IMR-90 (cell line): Measurements from ENCODE around the gene LCE2C. TPM values are rescaled to one million over a fixed set of nuclear protein-coding genes. Genes with fewer than 3 reads are reported as not detected.

Experiments
- ATAC-seq: fragments of 200-7000 bp; cut with Tn5 transposase; 2 replicates; pipeline ENCODE4 v1.9.1; 2020; ENCODE audit warnings: low read depth, mild to moderate bottlenecking, moderate library complexity
- BruUV-seq: library from RNA; stranded (reverse); fragments of 400-500 nt; replicated peaks from 2 replicates; lab custom pipeline; 2021; lab: Mats Ljungman, UMichigan
- CTCF ChIA-PET: fragments of 300-600 bp; formaldehyde crosslinking; extraction: SDS; loops from one replicate; lab custom pipeline; 2021; ENCODE audit warnings: antibody characterized with exemption; lab: Yijun Ruan, JAX
- POLR2A ChIA-PET: fragments of 300-600 bp; sonication (Branson Sonifier 250); formaldehyde crosslinking; loops from one replicate; lab custom pipeline; 2022; ENCODE audit warnings: antibody characterized with exemption; ENCODE audit not compliant: unreplicated experiment; lab: Charles Lee
- DNase-seq: peaks from one replicate; pipeline ENCODE4 v3.0.0; 2013
- H2AFZ ChIP-seq: replicated peaks from 2 replicates; pipeline ENCODE3; 2013; ENCODE audit warnings: low read length, mild to moderate bottlenecking; ENCODE audit not compliant: poor library complexity
- H2AK5ac ChIP-seq: 2 replicates; pipeline ENCODE4 v1.6.1; 2013; ENCODE audit warnings: low read depth, low read length, inconsistent platforms
- H2AK9ac ChIP-seq: replicated peaks from 2 replicates; pipeline ENCODE3; 2013; ENCODE audit warnings: mild to moderate bottlenecking, low read depth, low read length, moderate library complexity; ENCODE audit not compliant: poor library complexity
- H2BK120ac ChIP-seq: 2 replicates; pipeline ENCODE4 v1.6.1; 2013; ENCODE audit warnings: low read depth, low read length, inconsistent platforms
- H2BK15ac ChIP-seq: 3 replicates; pipeline ENCODE4 v1.6.1; 2013; ENCODE audit warnings: low read depth, low read length, inconsistent platforms
- H2BK20ac ChIP-seq: 2 replicates; pipeline ENCODE4 v1.6.1; 2013; ENCODE audit warnings: low read depth, mild to moderate bottlenecking, inconsistent platforms, low read length, moderate library complexity
- H2BK5ac ChIP-seq: 2 replicates; pipeline ENCODE4 v1.6.1; 2013; ENCODE audit warnings: mild to moderate bottlenecking, low read depth, low read length, inconsistent platforms; ENCODE audit not compliant: poor library complexity, severe bottlenecking
- H3K14ac ChIP-seq: replicated peaks from 2 replicates; pipeline ENCODE4 v1.6.1; 2013; ENCODE audit warnings: low read depth, low read length, inconsistent platforms
- H3K18ac ChIP-seq: 2 replicates; pipeline ENCODE4 v1.6.1; 2013; ENCODE audit warnings: low read depth, low read length, control low read depth
- H3K23ac ChIP-seq: 2 replicates; pipeline ENCODE4 v1.6.1; 2013; ENCODE audit warnings: low read depth, low read length, inconsistent platforms
- H3K27ac ChIP-seq: 2 replicates; pipeline ENCODE4 v1.5.1; 2013; ENCODE audit warnings: mild to moderate bottlenecking, control low read depth, low read length; ENCODE audit not compliant: insufficient read depth
- H3K27me3 ChIP-seq: 2 replicates; pipeline ENCODE4 v1.6.1; 2013; ENCODE audit warnings: low read length; ENCODE audit not compliant: control insufficient read depth, insufficient read depth
- H3K36me3 ChIP-seq: 2 replicates; pipeline ENCODE4 v1.6.1; 2013; ENCODE audit warnings: low read length, mixed read lengths; ENCODE audit not compliant: control insufficient read depth, insufficient read depth
- H3K4ac ChIP-seq: 2 replicates; pipeline ENCODE4 v1.6.1; 2013; ENCODE audit warnings: low read depth, low read length, inconsistent platforms
- H3K4me1 ChIP-seq: 2 replicates; pipeline ENCODE4 v1.6.1; 2013; ENCODE audit warnings: low read length, mixed read lengths; ENCODE audit not compliant: control insufficient read depth, insufficient read depth
- H3K4me2 ChIP-seq: 2 replicates; pipeline ENCODE4 v1.6.1; 2013; ENCODE audit warnings: low read depth, mild to moderate bottlenecking, control low read depth, low read length, moderate library complexity
- H3K4me3 ChIP-seq: 2 replicates; pipeline ENCODE4 v1.5.1; 2013; ENCODE audit warnings: low read depth, mild to moderate bottlenecking, control low read depth, low read length, moderate library complexity; ENCODE audit not compliant: insufficient read depth
- H3K56ac ChIP-seq: 2 replicates; pipeline ENCODE4 v1.6.1; 2013; ENCODE audit warnings: low read length, inconsistent platforms; ENCODE audit not compliant: insufficient read depth; ENCODE audit errors: extremely low read depth
- H3K79me1 ChIP-seq, 2 experiments: 2 replicates each; pipeline ENCODE4 v1.6.1; 2013; ENCODE audit warnings: low read length in 2 of 2, inconsistent platforms in 1 of 2, low read depth in 1 of 2
- H3K9ac ChIP-seq: 2 replicates; pipeline ENCODE4 v1.6.1; 2013; ENCODE audit warnings: low read depth, low read length, control low read depth
- H3K9me1 ChIP-seq: 2 replicates; pipeline ENCODE4 v1.6.1; 2013; ENCODE audit warnings: low read length, inconsistent platforms; ENCODE audit not compliant: insufficient read depth
- H3K9me3 ChIP-seq: 2 replicates; pipeline ENCODE4 v1.6.1; 2013; ENCODE audit warnings: low read length; ENCODE audit not compliant: control insufficient read depth, insufficient read depth
- H4K20me1 ChIP-seq: 2 replicates; pipeline ENCODE4 v1.6.1; 2013; ENCODE audit warnings: low read length, inconsistent platforms; ENCODE audit not compliant: insufficient read depth
- H4K5ac ChIP-seq: 2 replicates; pipeline ENCODE4 v1.6.1; 2013; ENCODE audit warnings: mild to moderate bottlenecking, low read depth, low read length, control low read depth
- H4K8ac ChIP-seq, 2 experiments: 2 replicates each; pipeline ENCODE4 v1.6.1; 2013; ENCODE audit warnings: low read depth in 2 of 2, low read length in 2 of 2, control low read depth in 1 of 2, inconsistent platforms in 1 of 2
- H4K91ac ChIP-seq: 2 replicates; pipeline ENCODE4 v1.6.1; 2013; ENCODE audit warnings: low read depth, low read length, inconsistent platforms; ENCODE audit not compliant: insufficient read depth
- MXI1 ChIP-seq: IDR thresholded peaks from 2 replicates; pipeline ENCODE4 v1.6.1; 2012; ENCODE audit warnings: low read depth, mild to moderate bottlenecking, low read length, moderate library complexity, borderline replicate concordance
- RFX5 ChIP-seq: IDR thresholded peaks from 2 replicates; pipeline ENCODE4 v1.8.0; 2012; ENCODE audit warnings: low read depth, mild to moderate bottlenecking, low read length, moderate library complexity
- WGBS, 2 experiments: methylation state at CpG; one replicate each; pipeline versions ENCODE4 v1.1.5 to v1.1.7; 2013; ENCODE audit warnings: missing lambda C conversion rate in 2 of 2; ENCODE audit not compliant: insufficient read length in 1 of 2; ENCODE audit errors: extremely low coverage in 2 of 2; 5-methylcytosine and 5-hydroxymethylcytosine counted together
- dilution Hi-C: fragments of 300-500 bp; cut with HindIII; formaldehyde crosslinking; loops from one replicate; pipeline ENCODE4 v1.14.3; 2018; ENCODE audit warnings: low sequenced_read_pairs; ENCODE audit not compliant: unreplicated experiment
- in situ Hi-C: fragments of 300-500 bp; cut with MboI; formaldehyde crosslinking; loops from 3 replicates; pipeline ENCODE4 v1.14.3; 2019; ENCODE audit warnings: low sequenced_read_pairs, inconsistent platforms, mixed read lengths
- intact Hi-C: fragments of 100-400 bp; cut with micrococcal nuclease; formaldehyde crosslinking; loops from 2 replicates; pipeline ENCODE4 v1.10.0; 2022
- polyA plus RNA-seq, 3 experiments: library from polyadenylated mRNA; depleted of rRNA; stranded (reverse); fragments of >200 nt; gene quantifications; 2 replicates each; pipeline ENCODE4 v1.2.3, GENCODE V29; 2012; ENCODE audit warnings: low replicate concordance in 1 of 3
- total RNA-seq: library from RNA; depleted of rRNA; stranded (reverse); fragments of >200 nt; gene quantifications from 2 replicates; pipeline ENCODE4 v1.2.3, GENCODE V29; 2012

The LCE2C gene
- total and polyA plus RNA-seq, 2 of the 4 experiments (the other 2 are of a cell fraction) = not detected

DNA sequence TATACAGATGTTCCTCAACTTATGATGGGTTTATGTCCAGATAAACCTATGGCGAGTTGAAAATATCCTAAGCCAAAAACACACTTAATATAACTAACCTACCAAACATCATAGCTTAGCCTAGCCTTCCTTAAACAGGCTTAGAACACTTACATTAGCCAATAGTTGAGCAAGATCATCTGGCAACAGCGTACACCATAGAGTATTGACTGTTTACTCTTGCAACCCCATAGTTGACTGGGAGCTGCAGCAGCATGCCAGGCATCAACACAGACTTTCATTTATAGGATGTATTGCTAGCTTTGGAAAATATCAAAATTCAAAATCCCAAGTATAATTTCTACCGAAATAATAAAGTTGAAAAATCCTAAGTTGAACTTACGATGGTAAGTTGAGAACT, 17.4 kb upstream of the LCE2C start:
- H3K27ac ChIP-seq = no peak overlapping the region
- H3K14ac ChIP-seq = no peak overlapping the region
- no peak overlapping the region for H2AK5ac ChIP-seq
- whole genome bisulfite sequencing, 2 experiments = no CpG with 5 or more reads among the region's 4 CpGs
- no peaks in the 10 kb centered on the region for H3K36me3 ChIP-seq
- in situ Hi-C loops = loop anchor here (25.0 kb wide), 1 partner anchor 555 kb away; the partner anchor contains the start of genes LELP1 and PRR9
- H4K8ac ChIP-seq = no peak overlapping the region
- H3K9me3 ChIP-seq = no peaks in the 10 kb centered on the region
- no peak overlapping the region for H2BK15ac ChIP-seq
- H2AK9ac ChIP-seq = no peak overlapping the region
- no peak for ATAC-seq
- no peak overlapping the region for H2AFZ ChIP-seq
- H3K18ac ChIP-seq = no peak overlapping the region
- H2BK5ac ChIP-seq = no peak overlapping the region
- ChIA-PET POLR2A (no interaction called here), CTCF (no interaction called here)
- H2BK120ac ChIP-seq = no peak overlapping the region
- H4K5ac ChIP-seq = no peak overlapping the region
- H3K4ac ChIP-seq = no peak overlapping the region
- dilution Hi-C loops = no loop called here
- H3K4me2 ChIP-seq = no peak overlapping the region
- TF ChIP-seq MXI1 = no peak
- TF ChIP-seq RFX5 = no peak
- no peak overlapping the region for H3K4me3 ChIP-seq
- no peaks in the 10 kb centered on the region for H3K9me1 ChIP-seq
- H3K23ac ChIP-seq = no peak overlapping the region
- H3K9ac ChIP-seq = no peak overlapping the region
- no peak overlapping the region for H3K56ac ChIP-seq
- H4K20me1 ChIP-seq = no peaks in the 10 kb centered on the region
- H3K27me3 ChIP-seq = no peaks in the 10 kb centered on the region; the same call in 1 of the 2 replicates
- H3K79me1 ChIP-seq = no peaks in the 10 kb centered on the region
- H2BK20ac ChIP-seq = no peak overlapping the region
- H3K4me1 ChIP-seq = no peaks in the 10 kb centered on the region
- BruUV-seq = no TSS peak
- intact Hi-C loops = no loop called here
- no peak for DNase-seq
- H4K91ac ChIP-seq = no peak overlapping the region
